Measurements from ENCODE around the gene SHISA3. TPM values are rescaled to one million over a fixed set of nuclear protein-coding genes. Genes with fewer than 3 reads are reported as not detected.

Gene SHISA3
- total and polyA plus RNA-seq, 2 of the 13 experiments (the other 11 are each of a cell fraction or from before 2014, with no cell fraction given): not detected

DNA sequence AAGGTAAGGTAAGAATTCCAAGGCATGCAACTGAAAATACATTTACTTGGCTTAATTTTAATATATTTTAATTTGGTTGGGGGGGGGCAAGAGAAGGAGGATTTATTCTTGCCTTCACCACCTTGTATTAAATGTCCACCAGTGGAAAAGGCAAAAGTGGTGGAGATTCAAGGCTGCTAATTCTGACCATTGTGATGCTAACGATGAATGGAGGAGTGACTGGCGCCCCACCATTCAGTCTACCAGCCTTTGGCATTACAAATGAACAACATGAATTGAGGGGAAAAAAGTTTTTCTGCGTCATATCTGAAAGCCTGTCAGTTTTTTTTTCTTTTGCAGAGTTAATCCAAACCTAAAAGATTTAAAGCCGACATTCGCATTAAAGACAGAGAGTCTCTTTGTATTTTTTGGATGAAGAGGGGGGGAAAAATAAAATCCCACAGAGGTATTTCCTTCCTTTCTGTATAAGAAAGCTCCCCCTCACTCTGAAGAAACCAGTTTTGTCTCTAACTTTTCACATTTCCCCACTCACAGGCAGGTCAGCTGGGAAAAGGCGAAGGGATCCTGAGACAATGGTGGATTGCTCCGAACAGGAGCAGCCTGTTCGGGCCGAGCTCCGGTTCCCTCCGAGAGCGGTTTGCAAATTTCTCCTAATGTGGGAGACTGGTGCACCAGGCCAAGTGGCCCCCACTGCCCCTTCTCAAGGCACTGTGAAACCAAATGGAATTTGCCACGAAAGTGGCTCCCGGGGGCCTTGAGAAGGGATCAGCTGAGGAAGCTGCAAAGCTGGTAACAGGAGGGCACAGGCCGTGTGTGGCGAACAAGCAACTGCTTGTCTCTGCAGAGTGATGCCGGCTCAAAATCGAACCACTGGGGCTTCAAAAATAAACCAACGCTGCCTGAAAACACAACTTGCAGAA is 28.1 kb downstream of the SHISA3 start:
- ChIA-PET CTCF (ENCODE audit: low intra/inter-chr PET ratio, low total read pairs) (no interaction called here), POLR2A (no interaction called here)
- Histone ChIP-seq H3K4me2 (ENCODE audit: low read depth, low read length) (no peak overlapping the region), H3K79me2 (ENCODE audit: insufficient read depth, low read length) (no peaks in the 10 kb centered on the region), H3K36me3 (replicated peaks in 1 of 2; ENCODE audit: control insufficient read depth in 1 of 2, insufficient read depth in 2 of 2, low read length in 2 of 2) (no peaks in the 10 kb centered on the region), H3K4me1 (ENCODE audit: insufficient read depth, low read length) (no peaks in the 10 kb centered on the region), H3K27me3 (ENCODE audit: control insufficient read depth in 1 of 2, insufficient read depth in 2 of 2, low read length in 2 of 2) (no peaks in the 10 kb centered on the region), H2AFZ (ENCODE audit: low read length) (no peak overlapping the region), H3K4me3 (replicated peaks in 1 of 3; ENCODE audit: insufficient read depth in 1 of 3, low read depth in 2 of 3, low read length in 3 of 3) (no peak overlapping the region), H4K20me1 (ENCODE audit: insufficient read depth, low read length) (no peaks in the 10 kb centered on the region), H3K9ac (ENCODE audit: insufficient read depth, low read depth, low read length) (no peak overlapping the region), H3K9me3 (ENCODE audit: low read length) (no peaks in the 10 kb centered on the region), H3K27ac (ENCODE audit: extremely low read length, insufficient read depth, low read length) (no peak overlapping the region)
- no peak for TF ChIP-seq TBL1XR1 (IDR thresholded peaks at IDR 0.05; ENCODE audit: borderline replicate concordance, low read length, partially characterized antibody)
- no peak for TF ChIP-seq RAD21 (CRISPR knock-in tag; IDR thresholded peaks at IDR 0.05)
- TF ChIP-seq NR2F6 (IDR thresholded peaks at IDR 0.05): no peak
- no peak for TF ChIP-seq NR2F6 (CRISPR knock-in tag; IDR thresholded peaks at IDR 0.05)
- no peak for TF ChIP-seq KDM4B (CRISPR knock-in tag; IDR thresholded peaks at IDR 0.05)
- TF ChIP-seq RXRA (CRISPR knock-in tag; IDR thresholded peaks at IDR 0.05): no peak
- no peak for TF ChIP-seq NFE2 (CRISPR knock-in tag; IDR thresholded peaks at IDR 0.05)
- no peak for TF ChIP-seq MAFF (IDR thresholded peaks at IDR 0.05; ENCODE audit: low read depth, low read length)
- TF ChIP-seq, protein P1, sequence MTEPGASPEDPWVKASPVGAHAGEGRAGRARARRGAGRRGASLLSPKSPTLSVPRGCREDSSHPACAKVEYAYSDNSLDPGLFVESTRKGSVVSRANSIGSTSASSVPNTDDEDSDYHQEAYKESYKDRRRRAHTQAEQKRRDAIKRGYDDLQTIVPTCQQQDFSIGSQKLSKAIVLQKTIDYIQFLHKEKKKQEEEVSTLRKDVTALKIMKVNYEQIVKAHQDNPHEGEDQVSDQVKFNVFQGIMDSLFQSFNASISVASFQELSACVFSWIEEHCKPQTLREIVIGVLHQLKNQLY (CRISPR knock-in tag; IDR thresholded peaks at IDR 0.05): no peak
- TF ChIP-seq, protein P2, sequence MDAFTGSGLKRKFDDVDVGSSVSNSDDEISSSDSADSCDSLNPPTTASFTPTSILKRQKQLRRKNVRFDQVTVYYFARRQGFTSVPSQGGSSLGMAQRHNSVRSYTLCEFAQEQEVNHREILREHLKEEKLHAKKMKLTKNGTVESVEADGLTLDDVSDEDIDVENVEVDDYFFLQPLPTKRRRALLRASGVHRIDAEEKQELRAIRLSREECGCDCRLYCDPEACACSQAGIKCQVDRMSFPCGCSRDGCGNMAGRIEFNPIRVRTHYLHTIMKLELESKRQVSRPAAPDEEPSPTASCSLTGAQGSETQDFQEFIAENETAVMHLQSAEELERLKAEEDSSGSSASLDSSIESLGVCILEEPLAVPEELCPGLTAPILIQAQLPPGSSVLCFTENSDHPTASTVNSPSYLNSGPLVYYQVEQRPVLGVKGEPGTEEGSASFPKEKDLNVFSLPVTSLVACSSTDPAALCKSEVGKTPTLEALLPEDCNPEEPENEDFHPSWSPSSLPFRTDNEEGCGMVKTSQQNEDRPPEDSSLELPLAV (CRISPR knock-in tag; conservative IDR thresholded peaks at IDR 0.05; ENCODE audit: low read depth): no peak
- no peak for TF ChIP-seq ZNF503 (CRISPR knock-in tag; IDR thresholded peaks at IDR 0.05)
- TF ChIP-seq HMGA1 (CRISPR knock-in tag; conservative IDR thresholded peaks at IDR 0.05): no peak
- TF ChIP-seq, protein P3, sequence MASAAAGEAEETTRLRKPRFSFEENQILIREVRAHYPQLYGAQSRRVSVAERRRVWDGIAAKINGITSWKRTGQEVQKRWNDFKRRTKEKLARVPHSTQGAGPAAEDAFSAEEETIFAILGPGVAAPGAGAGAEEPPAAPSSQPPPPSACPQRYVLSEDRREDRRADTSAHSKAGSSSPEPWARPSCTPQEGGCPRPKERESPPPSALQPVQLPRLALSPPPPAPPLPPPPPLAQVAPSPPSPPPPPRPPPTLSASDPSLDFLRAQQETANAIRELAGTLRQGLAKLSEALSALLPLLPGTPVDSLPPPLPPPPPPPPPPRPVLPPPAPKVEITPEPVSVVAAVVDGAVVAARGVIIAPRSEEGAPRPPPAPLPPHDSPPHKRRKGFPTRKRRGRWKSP (CRISPR knock-in tag; IDR thresholded peaks at IDR 0.05): no peak
- TF ChIP-seq ONECUT2 (CRISPR knock-in tag; IDR thresholded peaks at IDR 0.05): no peak
- no peak for TF ChIP-seq SNRNP70 (IDR thresholded peaks at IDR 0.05; ENCODE audit: low read depth, low read length)
- TF ChIP-seq ZNF598 (CRISPR knock-in tag; IDR thresholded peaks at IDR 0.05; ENCODE audit: borderline replicate concordance): no peak
- intact Hi-C loops (cut with micrococcal nuclease; ENCODE audit: unreplicated experiment) (no loop called here), in situ Hi-C loops (cut with HindIII; ENCODE audit: extremely low pct_ligation_motif_present, low pct_unique_long_range_greater_than_20kb) (no loop called here)
- BruUV-seq (replicated peaks): no TSS peak
- FAIRE-seq (no peak), DNase-seq (ENCODE audit: low spot score) (no peak), ATAC-seq (no peak)
- 80% methylated on average over 19 of the region's 19 CpGs for WGBS (ENCODE audit: low lambda C conversion rate)

All from HepG2 (cell line).